Measurements from ENCODE around the gene BARX1. TPM values are rescaled to one million over a fixed set of nuclear protein-coding genes. Genes with fewer than 3 reads are reported as not detected.

The BARX1 gene
- total RNA-seq, 1 donor, result 15.6 TPM

GRCh38 chr9:93945400-93946337 lies 9.5 kb downstream of the BARX1 start:
- no peak overlapping the region for H3K27ac ChIP-seq (ENCODE audit: low read depth, low read length)
- peak; percentile 86 for DNase-seq (ENCODE audit: insufficient read length, low spot score, missing footprints)
- H3K4me1 ChIP-seq (ENCODE audit: insufficient read depth, low read length), result no peaks in the 10 kb centered on the region
- H3K27me3 ChIP-seq (ENCODE audit: insufficient read depth, low read length), result peaks cover 22% of the 10 kb centered on the region
- peak overlapping the region; percentile 77 for H2AFZ ChIP-seq (ENCODE audit: low read length)
- no peaks in the 10 kb centered on the region for H3K36me3 ChIP-seq (ENCODE audit: insufficient read depth, low read length)
- TF ChIP-seq CTCF (IDR thresholded peaks at IDR 0.05; ENCODE audit: extremely low read depth, low read depth, low read length), result no peak
- H4K20me1 ChIP-seq (ENCODE audit: insufficient read depth, low read length), result no peaks in the 10 kb centered on the region
- H3K4me3 ChIP-seq (ENCODE audit: insufficient read depth, low read length), result peak overlapping the region; percentile 67
- H3K79me2 ChIP-seq (ENCODE audit: insufficient read depth, low read length), result no peaks in the 10 kb centered on the region
- peak overlapping the region; percentile 70 for H3K4me2 ChIP-seq (ENCODE audit: insufficient read depth, low read length)
- no peaks in the 10 kb centered on the region for H3K9me3 ChIP-seq (ENCODE audit: low read depth, low read length)

- Histone ChIP-seq H3K27ac (ENCODE audit: low read depth, low read length) (no peak overlapping the region), H3K9me3 (ENCODE audit: low read depth, low read length) (no peaks in the 10 kb centered on the region), H3K4me1 (ENCODE audit: insufficient read depth, low read length) (no peaks in the 10 kb centered on the region), H3K4me3 (ENCODE audit: insufficient read depth, low read length) (no peak overlapping the region), H3K4me2 (ENCODE audit: insufficient read depth, low read length) (no peak overlapping the region), H3K79me2 (ENCODE audit: insufficient read depth, low read length) (no peaks in the 10 kb centered on the region), H4K20me1 (ENCODE audit: insufficient read depth, low read length) (no peaks in the 10 kb centered on the region), H2AFZ (ENCODE audit: low read length) (no peak overlapping the region), H3K27me3 (ENCODE audit: insufficient read depth, low read length) (peaks cover 22% of the 10 kb centered on the region), H3K36me3 (ENCODE audit: insufficient read depth, low read length) (no peaks in the 10 kb centered on the region)
- DNase-seq (ENCODE audit: insufficient read length, low spot score, missing footprints), result no peak
- no peak for TF ChIP-seq CTCF (IDR thresholded peaks at IDR 0.05; ENCODE audit: extremely low read depth, low read depth, low read length)
These were observed 11.1 kb downstream of the BARX1 start for GRCh38 chr9:93944011-93944410.

- Histone ChIP-seq H3K4me2 (ENCODE audit: insufficient read depth, low read length) (no peak overlapping the region), H2AFZ (ENCODE audit: low read length) (no peak overlapping the region), H3K79me2 (ENCODE audit: insufficient read depth, low read length) (no peaks in the 10 kb centered on the region), H3K36me3 (ENCODE audit: insufficient read depth, low read length) (no peaks in the 10 kb centered on the region), H4K20me1 (ENCODE audit: insufficient read depth, low read length) (no peaks in the 10 kb centered on the region), H3K4me3 (ENCODE audit: insufficient read depth, low read length) (no peak overlapping the region), H3K27me3 (ENCODE audit: insufficient read depth, low read length) (peaks cover 22% of the 10 kb centered on the region), H3K4me1 (ENCODE audit: insufficient read depth, low read length) (no peaks in the 10 kb centered on the region), H3K27ac (ENCODE audit: low read depth, low read length) (no peak overlapping the region), H3K9me3 (ENCODE audit: low read depth, low read length) (no peaks in the 10 kb centered on the region)
- no peak for TF ChIP-seq CTCF (IDR thresholded peaks at IDR 0.05; ENCODE audit: extremely low read depth, low read depth, low read length)
- no peak for DNase-seq (ENCODE audit: insufficient read length, low spot score, missing footprints)
These were observed 13.0 kb downstream of the BARX1 start for GRCh38 chr9:93942161-93942560.

GRCh38 chr9:93941493-93941892 lies 13.7 kb downstream of the BARX1 start:
- H3K9me3 ChIP-seq (ENCODE audit: low read depth, low read length), result no peaks in the 10 kb centered on the region
- no peak overlapping the region for H3K27ac ChIP-seq (ENCODE audit: low read depth, low read length)
- TF ChIP-seq CTCF (IDR thresholded peaks at IDR 0.05; ENCODE audit: extremely low read depth, low read depth, low read length), result no peak
- DNase-seq (ENCODE audit: insufficient read length, low spot score, missing footprints), result peak; percentile 25
- no peaks in the 10 kb centered on the region for H3K36me3 ChIP-seq (ENCODE audit: insufficient read depth, low read length)
- H2AFZ ChIP-seq (ENCODE audit: low read length), result no peak overlapping the region
- no peaks in the 10 kb centered on the region for H4K20me1 ChIP-seq (ENCODE audit: insufficient read depth, low read length)
- H3K4me2 ChIP-seq (ENCODE audit: insufficient read depth, low read length), result no peak overlapping the region
- no peaks in the 10 kb centered on the region for H3K79me2 ChIP-seq (ENCODE audit: insufficient read depth, low read length)
- peaks cover 19% of the 10 kb centered on the region for H3K27me3 ChIP-seq (ENCODE audit: insufficient read depth, low read length)
- H3K4me1 ChIP-seq (ENCODE audit: insufficient read depth, low read length), result no peaks in the 10 kb centered on the region
- H3K4me3 ChIP-seq (ENCODE audit: insufficient read depth, low read length), result no peak overlapping the region

All from osteoblast (primary cell).